ENCODE results near the gene FCRL3.
A peak's percentile ranks its signal among the peaks of the same experiment; 100 is the strongest.

The FCRL3 gene

GRCh38 chr1:157702308-157702825 lies 1.8 kb upstream of the FCRL3 start:
- TF ChIP-seq CTCF (conservative IDR thresholded peaks at IDR 0.05) = no peak
- no peak overlapping the region for H3K27ac ChIP-seq

GRCh38 chr1:157700305-157700704 lies 264 bp downstream of the FCRL3 start:
- no peak for TF ChIP-seq CTCF (conservative IDR thresholded peaks at IDR 0.05)
- H3K27ac ChIP-seq = no peak overlapping the region

- no peak for TF ChIP-seq CTCF (conservative IDR thresholded peaks at IDR 0.05)
- no peak overlapping the region for H3K27ac ChIP-seq
These were observed 2.6 kb downstream of the FCRL3 start for GRCh38 chr1:157697781-157698569.

- TF ChIP-seq CTCF (conservative IDR thresholded peaks at IDR 0.05) = no peak
- H3K27ac ChIP-seq = no peak overlapping the region
These were observed 3.5 kb downstream of the FCRL3 start for GRCh38 chr1:157696966-157697628.

GRCh38 chr1:157695417-157695816 lies 5.2 kb downstream of the FCRL3 start:
- H3K27ac ChIP-seq = no peak overlapping the region
- no peak for TF ChIP-seq CTCF (conservative IDR thresholded peaks at IDR 0.05)

- H3K27ac ChIP-seq = no peak overlapping the region
- TF ChIP-seq CTCF (conservative IDR thresholded peaks at IDR 0.05) = peak; percentile 83
These were observed 9.2 kb downstream of the FCRL3 start for GRCh38 chr1:157691285-157691920.

All from VCaP (cell line).